Measurements from ENCODE around the gene TEAD2.

Gene TEAD2

GRCh38 chr19:49400029-49400428, 37.8 kb upstream of the TEAD2 start:
- no peak overlapping the region for H4K8ac ChIP-seq (ENCODE audit: low read depth, low read length)
- no peak overlapping the region for H3K4ac ChIP-seq (ENCODE audit: low read length)
- no peak overlapping the region for H2AFZ ChIP-seq (ENCODE audit: low read length)
- no peak overlapping the region for H3K14ac ChIP-seq (ENCODE audit: low read length)
- no peak overlapping the region for H3K9ac ChIP-seq (ENCODE audit: low read depth, low read length, poor library complexity)
- no peaks in the 10 kb centered on the region for H3K36me3 ChIP-seq (replicated peaks in 1 of 2; ENCODE audit: control insufficient read depth in 2 of 2, insufficient read depth in 2 of 2, low read length in 2 of 2)
- H2BK120ac ChIP-seq (ENCODE audit: low read depth, low read length), result no peak overlapping the region
- no peak overlapping the region for H2BK5ac ChIP-seq (ENCODE audit: low read length)
- no peak for DNase-seq (ENCODE audit: low spot score)
- no peak overlapping the region for H3K27ac ChIP-seq (replicated peaks; ENCODE audit: low read length)
- no peaks in the 10 kb centered on the region for H3K9me3 ChIP-seq (replicated peaks in 1 of 2; ENCODE audit: control insufficient read depth in 2 of 2, insufficient read depth in 1 of 2, low read depth in 1 of 2, low read length in 2 of 2)
- no peak overlapping the region for H3K4me2 ChIP-seq (ENCODE audit: insufficient read depth, low read length, poor library complexity, severe bottlenecking)
- H3K79me1 ChIP-seq (ENCODE audit: low read depth, low read length), result no peaks in the 10 kb centered on the region
- no peak overlapping the region for H3K23ac ChIP-seq (ENCODE audit: low read depth, low read length, poor library complexity)
- peaks cover 10 to 30% of the 10 kb centered on the region in 2 donors for H3K4me1 ChIP-seq (ENCODE audit: control insufficient read depth in 2 of 2, insufficient read depth in 1 of 2, low read depth in 1 of 2, low read length in 2 of 2)
- no peak overlapping the region for H3K18ac ChIP-seq (ENCODE audit: low read length)
- no peak overlapping the region for H3K4me3 ChIP-seq (ENCODE audit: low read length in 2 of 2)
- peaks cover 0 to 15% (median 0%) of the 10 kb centered on the region in 3 experiments for H3K27me3 ChIP-seq (ENCODE audit: control insufficient read depth in 3 of 3, insufficient read depth in 3 of 3, low read depth in 1 of 3, low read length in 3 of 3)
- no CpG with 5 or more reads among the region's 6 CpGs for WGBS, 2 donors (ENCODE audit: extremely low coverage in 2 of 2, insufficient read length in 2 of 2, insufficient replicate concordance in 1 of 2)
- no peak overlapping the region for H4K91ac ChIP-seq (ENCODE audit: low read depth, low read length, poor library complexity)
- H2BK15ac ChIP-seq (ENCODE audit: low read length), result no peak overlapping the region
- H2AK5ac ChIP-seq (ENCODE audit: low read depth, low read length), result no peak overlapping the region
- H2BK12ac ChIP-seq (ENCODE audit: low read length), result no peak overlapping the region

- H2AFZ ChIP-seq (ENCODE audit: low read length), result peak overlapping the region; percentile 13
- peak overlapping the region; percentile 68 for H3K18ac ChIP-seq (ENCODE audit: low read length)
- H3K4me2 ChIP-seq (ENCODE audit: insufficient read depth, low read length, poor library complexity, severe bottlenecking), result no peak overlapping the region
- no CpG with 5 or more reads among the region's 6 CpGs for WGBS, 2 donors (ENCODE audit: extremely low coverage in 2 of 2, insufficient read length in 2 of 2, insufficient replicate concordance in 1 of 2)
- peaks cover 0 to 15% (median 0%) of the 10 kb centered on the region in 3 experiments for H3K27me3 ChIP-seq (ENCODE audit: control insufficient read depth in 3 of 3, insufficient read depth in 3 of 3, low read depth in 1 of 3, low read length in 3 of 3)
- H3K79me1 ChIP-seq (ENCODE audit: low read depth, low read length), result no peaks in the 10 kb centered on the region
- H3K9ac ChIP-seq (ENCODE audit: low read depth, low read length, poor library complexity), result no peak overlapping the region
- H3K36me3 ChIP-seq (replicated peaks in 1 of 2; ENCODE audit: control insufficient read depth in 2 of 2, insufficient read depth in 2 of 2, low read length in 2 of 2), result no peaks in the 10 kb centered on the region
- H3K4me1 ChIP-seq (ENCODE audit: control insufficient read depth in 2 of 2, insufficient read depth in 1 of 2, low read depth in 1 of 2, low read length in 2 of 2), result peaks cover 9 to 33% of the 10 kb centered on the region in 2 donors
- H3K4ac ChIP-seq (ENCODE audit: low read length), result no peak overlapping the region
- DNase-seq (ENCODE audit: low spot score), result no peak
- no peak overlapping the region for H3K4me3 ChIP-seq (ENCODE audit: low read length in 2 of 2)
- H2BK12ac ChIP-seq (ENCODE audit: low read length), result peak overlapping the region; percentile 69
- no peak overlapping the region for H3K23ac ChIP-seq (ENCODE audit: low read depth, low read length, poor library complexity)
- H3K14ac ChIP-seq (ENCODE audit: low read length), result no peak overlapping the region
- no peak overlapping the region for H4K91ac ChIP-seq (ENCODE audit: low read depth, low read length, poor library complexity)
- no peaks in the 10 kb centered on the region for H3K9me3 ChIP-seq (replicated peaks in 1 of 2; ENCODE audit: control insufficient read depth in 2 of 2, insufficient read depth in 1 of 2, low read depth in 1 of 2, low read length in 2 of 2)
- H3K27ac ChIP-seq (replicated peaks; ENCODE audit: low read length), result no peak overlapping the region
- peak overlapping the region; percentile 42 for H2BK5ac ChIP-seq (ENCODE audit: low read length)
- H4K8ac ChIP-seq (ENCODE audit: low read depth, low read length), result no peak overlapping the region
- H2BK15ac ChIP-seq (ENCODE audit: low read length), result peak overlapping the region; percentile 78
- H2AK5ac ChIP-seq (ENCODE audit: low read depth, low read length), result peak overlapping the region; percentile 69
- H2BK120ac ChIP-seq (ENCODE audit: low read depth, low read length), result peak overlapping the region; percentile 61
Observed at GRCh38 chr19:49398931-49399330, 36.7 kb upstream of the TEAD2 start.

GRCh38 chr19:49398001-49398615, 35.9 kb upstream of the TEAD2 start:
- Histone ChIP-seq H2BK12ac (ENCODE audit: low read length) (no peak overlapping the region), H2AK5ac (ENCODE audit: low read depth, low read length) (peak overlapping the region; percentile 56), H3K4me3 (ENCODE audit: low read length in 2 of 2) (no peak overlapping the region), H3K18ac (ENCODE audit: low read length) (peak overlapping the region; percentile 38), H3K9ac (ENCODE audit: low read depth, low read length, poor library complexity) (no peak overlapping the region), H2AFZ (ENCODE audit: low read length) (no peak overlapping the region), H3K27ac (replicated peaks; ENCODE audit: low read length) (no peak overlapping the region), H3K4me1 (ENCODE audit: control insufficient read depth in 2 of 2, insufficient read depth in 1 of 2, low read depth in 1 of 2, low read length in 2 of 2) (peaks cover 4 to 26% of the 10 kb centered on the region in 2 donors), H4K91ac (ENCODE audit: low read depth, low read length, poor library complexity) (no peak overlapping the region), H3K9me3 (replicated peaks in 1 of 2; ENCODE audit: control insufficient read depth in 2 of 2, insufficient read depth in 1 of 2, low read depth in 1 of 2, low read length in 2 of 2) (no peaks in the 10 kb centered on the region), H3K36me3 (replicated peaks in 1 of 2; ENCODE audit: control insufficient read depth in 2 of 2, insufficient read depth in 2 of 2, low read length in 2 of 2) (no peaks in the 10 kb centered on the region), H3K23ac (ENCODE audit: low read depth, low read length, poor library complexity) (no peak overlapping the region), H3K27me3 (ENCODE audit: control insufficient read depth in 3 of 3, insufficient read depth in 3 of 3, low read depth in 1 of 3, low read length in 3 of 3) (peaks cover 0 to 19% (median 0%) of the 10 kb centered on the region in 3 experiments), H3K4me2 (ENCODE audit: insufficient read depth, low read length, poor library complexity, severe bottlenecking) (no peak overlapping the region), H4K8ac (ENCODE audit: low read depth, low read length) (no peak overlapping the region), H3K79me1 (ENCODE audit: low read depth, low read length) (no peaks in the 10 kb centered on the region), H3K14ac (ENCODE audit: low read length) (no peak overlapping the region), H2BK120ac (ENCODE audit: low read depth, low read length) (no peak overlapping the region), H2BK15ac (ENCODE audit: low read length) (no peak overlapping the region), H3K4ac (ENCODE audit: low read length) (no peak overlapping the region), H2BK5ac (ENCODE audit: low read length) (no peak overlapping the region)
- no CpG with 5 or more reads among the region's 11 CpGs for WGBS, 2 donors (ENCODE audit: extremely low coverage in 2 of 2, insufficient read length in 2 of 2, insufficient replicate concordance in 1 of 2)
- DNase-seq (ENCODE audit: low spot score), result no peak

GRCh38 chr19:49396738-49397505, 34.7 kb upstream of the TEAD2 start:
- H2BK15ac ChIP-seq (ENCODE audit: low read length), result peak overlapping the region; percentile 81
- no peak overlapping the region for H3K4ac ChIP-seq (ENCODE audit: low read length)
- no peak overlapping the region for H3K27ac ChIP-seq (replicated peaks; ENCODE audit: low read length)
- no peak overlapping the region for H2AFZ ChIP-seq (ENCODE audit: low read length)
- no peak for DNase-seq (ENCODE audit: low spot score)
- H3K14ac ChIP-seq (ENCODE audit: low read length), result peak overlapping the region; percentile 49
- peak overlapping the region; percentile 38 for H2BK120ac ChIP-seq (ENCODE audit: low read depth, low read length)
- H2BK12ac ChIP-seq (ENCODE audit: low read length), result no peak overlapping the region
- peak overlapping the region; percentile 73 for H2BK5ac ChIP-seq (ENCODE audit: low read length)
- no peak overlapping the region for H3K4me3 ChIP-seq (ENCODE audit: low read length in 2 of 2)
- H3K79me1 ChIP-seq (ENCODE audit: low read depth, low read length), result no peaks in the 10 kb centered on the region
- no peak overlapping the region for H4K8ac ChIP-seq (ENCODE audit: low read depth, low read length)
- peaks cover 0 to 23% (median 0%) of the 10 kb centered on the region in 3 experiments for H3K27me3 ChIP-seq (ENCODE audit: control insufficient read depth in 3 of 3, insufficient read depth in 3 of 3, low read depth in 1 of 3, low read length in 3 of 3)
- H3K9ac ChIP-seq (ENCODE audit: low read depth, low read length, poor library complexity), result no peak overlapping the region
- no peak overlapping the region for H3K4me2 ChIP-seq (ENCODE audit: insufficient read depth, low read length, poor library complexity, severe bottlenecking)
- H3K9me3 ChIP-seq (replicated peaks in 1 of 2; ENCODE audit: control insufficient read depth in 2 of 2, insufficient read depth in 1 of 2, low read depth in 1 of 2, low read length in 2 of 2), result no peaks in the 10 kb centered on the region
- H3K4me1 ChIP-seq (ENCODE audit: control insufficient read depth in 2 of 2, insufficient read depth in 1 of 2, low read depth in 1 of 2, low read length in 2 of 2), result peaks cover 4 to 23% of the 10 kb centered on the region in 2 donors
- H3K23ac ChIP-seq (ENCODE audit: low read depth, low read length, poor library complexity), result no peak overlapping the region
- no CpG with 5 or more reads among the region's 8 CpGs for WGBS, 2 donors (ENCODE audit: extremely low coverage in 2 of 2, insufficient read length in 2 of 2, insufficient replicate concordance in 1 of 2)
- H3K18ac ChIP-seq (ENCODE audit: low read length), result no peak overlapping the region
- peak overlapping the region; percentile 56 for H2AK5ac ChIP-seq (ENCODE audit: low read depth, low read length)
- no peaks in the 10 kb centered on the region for H3K36me3 ChIP-seq (replicated peaks in 1 of 2; ENCODE audit: control insufficient read depth in 2 of 2, insufficient read depth in 2 of 2, low read length in 2 of 2)
- no peak overlapping the region for H4K91ac ChIP-seq (ENCODE audit: low read depth, low read length, poor library complexity)

Data from neuronal stem cell (in vitro differentiated cells).